GM23248 (cell line): ENCODE measurements around the gene TRAM2.

ENCODE experiments used
- EZH2 ChIP-seq: fragments of 200-600 bp; sonication (generic); IDR thresholded peaks from 2 replicates; pipeline ENCODE4 v1.6.1; 2018; ENCODE audit warnings: antibody characterized with exemption, mild to moderate bottlenecking; ENCODE audit not compliant: insufficient read depth, poor library complexity, severe bottlenecking
- EZH2phosphoT487 ChIP-seq: fragments of 200-600 bp; sonication (generic); IDR thresholded peaks from 2 replicates; pipeline ENCODE4 v1.6.1; 2018; ENCODE audit warnings: antibody characterized with exemption, moderate library complexity, mild to moderate bottlenecking, low read depth; ENCODE audit not compliant: insufficient read depth

DNA sequence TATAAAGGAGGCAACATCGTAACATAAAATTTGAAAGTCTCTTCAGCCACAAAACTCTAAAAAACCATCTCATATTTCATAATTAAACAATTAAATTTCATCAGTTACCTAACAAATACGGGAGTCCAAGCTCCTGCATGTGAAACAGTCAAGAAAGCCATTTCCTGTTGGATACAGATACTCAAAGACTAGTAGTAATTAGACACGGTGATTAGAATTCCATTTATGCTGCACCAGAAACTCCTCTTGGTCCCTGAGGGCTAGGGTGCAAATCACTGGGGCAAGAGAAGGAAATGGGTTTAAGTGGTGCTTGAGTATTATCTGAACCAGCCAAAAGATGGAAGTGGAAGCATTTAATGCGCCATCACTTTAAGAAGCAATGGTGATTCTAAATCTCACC lies 27.4 kb downstream of the TRAM2 start:
- TF ChIP-seq EZH2 (no peak), EZH2phosphoT487 (no peak)
